Peyer's patch (tissue), 4 donors: Measurements from ENCODE around the gene TMEM140. TPM values are rescaled to one million over a fixed set of nuclear protein-coding genes. Genes with fewer than 3 reads are reported as not detected.
"Not testable (repeated sequence)": the region's sequence is repeated elsewhere in the genome, so short reads cannot be mapped to it uniquely, and the experiment has no call there.

ENCODE experiments used
- DNase-seq, 3 donors: peaks; one replicate each; pipeline ENCODE4 v3.0.0-alpha.2; 2017 to 2019
- H3K27ac ChIP-seq, 4 donors: fragments of 200-600 bp; sonication (generic); one replicate each; pipeline ENCODE4 v1.5.1; 2016 to 2019
- H3K27me3 ChIP-seq, 2 donors: fragments of 200-600 bp; sonication (generic); one replicate each; pipeline ENCODE4 v1.5.1; 2019
- H3K36me3 ChIP-seq, 3 donors: fragments of 200-600 bp; sonication (generic); one replicate each; pipeline ENCODE4 v1.5.1; 2016 to 2019
- H3K4me1 ChIP-seq, 4 donors: fragments of 200-600 bp; sonication (generic); one replicate each; pipeline ENCODE4 v1.5.1; 2016 to 2019
- H3K4me3 ChIP-seq, 4 donors: fragments of 200-600 bp; sonication (generic); 1 replicate in 3 of 4; 2 replicates in 1 of 4; pipeline ENCODE4 v1.5.1; 2016 to 2019; ENCODE audit warnings: mild to moderate bottlenecking in 1 of 4
- H3K9me3 ChIP-seq, 4 donors: fragments of 200-600 bp; sonication (generic); one replicate each; pipeline ENCODE4 v1.5.1; 2016 to 2019; ENCODE audit warnings: mild to moderate bottlenecking in 1 of 4
- CTCF ChIP-seq, 6 experiments: fragments of 450-650 bp in 4 of 6; fragments of 200-600 bp in 2 of 6; sonication (generic) in 1 of 6; IDR thresholded peaks; one replicate each; pipeline ENCODE4 v1.5.1; 2017 to 2019; ENCODE audit warnings: antibody characterized with exemption in 6 of 6, mild to moderate bottlenecking in 3 of 6, moderate library complexity in 1 of 6
- POLR2A ChIP-seq, 2 donors: fragments of 450-650 bp; IDR thresholded peaks; one replicate each; pipeline ENCODE4 v1.5.1; 2017; ENCODE audit warnings: antibody characterized with exemption in 2 of 2, mild to moderate bottlenecking in 2 of 2, moderate library complexity in 2 of 2
- total RNA-seq, 4 donors: library from RNA; depleted of rRNA; stranded (reverse); fragments of >200 nt; gene quantifications; one replicate each; pipeline ENCODE4 v1.1.0, GENCODE V29; 2016

Gene TMEM140
- total RNA-seq, 4 donors from 2014 or later: 33.4 to 39.6 (median 36.5) TPM

- no peaks in the 10 kb centered on the region for H3K9me3 ChIP-seq
- peak; percentile 94 to 97 (median 97) for DNase-seq
- peak within 1 kb of the TSS; percentile 95 to 97 (median 96) for H3K27ac ChIP-seq
- peak within 1 kb of the TSS; percentile 62 to 91 (median 70) for H3K4me3 ChIP-seq
- peaks cover 3 to 35% (median 6%) of the 10 kb centered on the region in 4 donors for H3K4me1 ChIP-seq
- H3K36me3 ChIP-seq: peaks cover 0 to 30% (median 0%) of the 10 kb centered on the region in 3 donors
- H3K27me3 ChIP-seq: no peaks in the 10 kb centered on the region
- TF ChIP-seq POLR2A (IDR thresholded peaks at IDR 0.05) (peak; percentile 56 to 63), CTCF (IDR thresholded peaks at IDR 0.05) (peak in 5 of 6 experiments; percentile 56 to 90 (median 77))
These were observed 22.6 kb downstream of the TMEM140 start, which contains the start of gene CYREN for GRCh38 chr7:135170274-135170997. CYREN (minus strand) TSS chr7:135170707; CDS start chr7:135168922, 1,785 bp downstream.

- H3K4me3 ChIP-seq: peak overlapping the region; percentile 62 to 91 (median 70)
- H3K36me3 ChIP-seq: peaks cover 0 to 24% (median 0%) of the 10 kb centered on the region in 3 donors
These were observed 23.2 kb downstream of the TMEM140 start for GRCh38 chr7:135170998-135171481.

GRCh38 chr7:135171581-135172291 lies 23.9 kb downstream of the TMEM140 start:
- H3K9me3 ChIP-seq, H3K4me3 ChIP-seq, DNase-seq, H3K27me3 ChIP-seq: not testable (repeated sequence)
- Histone ChIP-seq H3K27ac (peak overlapping the region; percentile 69 to 96 (median 96)), H3K4me1 (peaks cover 3 to 33% (median 6%) of the 10 kb centered on the region in 4 donors), H3K36me3 (peaks cover 0 to 17% (median 0%) of the 10 kb centered on the region in 3 donors)

More at GRCh38 chr7:135170998-135171481, 23.2 kb downstream of the TMEM140 start:
- not testable (repeated sequence) for DNase-seq, H3K27me3 ChIP-seq, H3K9me3 ChIP-seq
- H3K27ac ChIP-seq: peak overlapping the region; percentile 95 to 97 (median 96)
- peaks cover 3 to 35% (median 6%) of the 10 kb centered on the region in 4 donors for H3K4me1 ChIP-seq

DNA sequence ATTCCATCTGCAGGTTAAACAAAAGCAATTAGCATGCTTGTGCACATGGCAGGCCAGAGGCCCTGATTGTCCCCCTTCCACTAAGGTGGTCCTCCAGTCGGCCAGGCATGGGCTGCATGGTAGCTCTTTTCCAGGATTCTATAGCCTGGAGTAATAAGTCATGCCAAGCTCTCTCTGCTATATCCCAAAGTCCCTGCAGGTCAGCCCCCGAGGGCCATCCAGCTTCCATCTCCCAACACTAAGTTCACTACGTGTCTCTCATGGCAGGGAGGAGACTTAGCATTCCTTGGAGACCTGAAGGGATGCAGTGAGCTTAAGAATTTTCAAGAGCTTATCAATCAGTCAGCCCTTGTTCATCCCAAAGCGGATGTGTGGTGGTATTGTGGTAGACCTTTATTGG lies 26.0 kb downstream of the TMEM140 start:
- H3K9me3 ChIP-seq, H3K36me3 ChIP-seq, DNase-seq, H3K27ac ChIP-seq, H3K4me3 ChIP-seq, H3K27me3 ChIP-seq: not testable (repeated sequence)
- H3K4me1 ChIP-seq: peaks cover 0 to 14% (median 4%) of the 10 kb centered on the region in 4 donors

DNA sequence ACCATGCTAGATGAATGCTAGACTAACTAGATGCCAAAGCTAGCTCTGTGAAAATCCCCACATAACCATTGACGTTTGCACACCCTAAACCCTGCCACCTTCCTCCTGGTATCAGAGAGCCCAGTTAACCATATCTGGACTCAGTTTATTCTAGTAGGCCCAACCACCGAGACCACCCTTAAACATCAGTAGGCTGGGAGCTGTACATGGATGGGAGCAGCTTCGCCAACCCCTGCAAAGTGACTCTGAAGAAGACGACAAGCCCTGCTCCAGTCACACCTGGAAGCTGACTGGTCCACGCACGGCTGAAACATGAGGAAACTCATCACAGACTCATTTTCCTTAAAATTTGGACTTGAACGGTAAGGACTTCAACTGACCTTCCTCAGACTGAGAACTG lies 27.1 kb downstream of the TMEM140 start:
- H3K27ac ChIP-seq: no peak overlapping the region
- TF ChIP-seq CTCF (IDR thresholded peaks at IDR 0.05) (no peak), POLR2A (IDR thresholded peaks at IDR 0.05) (no peak)

GRCh38 chr7:135175931-135176330 lies 28.1 kb downstream of the TMEM140 start:
- no peak for DNase-seq
- Histone ChIP-seq H3K9me3 (peaks cover 0 to 14% (median under 1%) of the 10 kb centered on the region in 4 donors), H3K4me1 (peaks cover 0 to 3% (median 0%) of the 10 kb centered on the region in 4 donors), H3K27me3 (no peaks in the 10 kb centered on the region), H3K4me3 (no peak overlapping the region), H3K27ac (no peak overlapping the region), H3K36me3 (no peaks in the 10 kb centered on the region)
- TF ChIP-seq POLR2A (IDR thresholded peaks at IDR 0.05): no peak
- TF ChIP-seq CTCF (IDR thresholded peaks at IDR 0.05): no peak

More for the DNA sequence above, 27.1 kb downstream of the TMEM140 start:
- Histone ChIP-seq H3K36me3 (no peaks in the 10 kb centered on the region), H3K27me3 (no peaks in the 10 kb centered on the region), H3K4me3 (no peak overlapping the region), H3K9me3 (peaks cover 0 to 4% (median 0%) of the 10 kb centered on the region in 4 donors), H3K4me1 (peaks cover 0 to 5% (median 0%) of the 10 kb centered on the region in 4 donors)
- DNase-seq: no peak
